IMR-90 (cell line): Measurements from ENCODE around the gene CD101.

Source experiments
- BHLHE40 ChIP-seq: fragments of 150-350 bp; IDR thresholded peaks from 2 replicates; pipeline ENCODE4 v1.6.1; 2016; ENCODE audit warnings: mild to moderate bottlenecking, low read depth, low read length
- CEBPB ChIP-seq: IDR thresholded peaks from 2 replicates; pipeline ENCODE4 v1.6.1; 2012; ENCODE audit warnings: low read depth, low read length, improper control_type of control experiment
- FOS ChIP-seq: fragments of 150-350 bp; IDR thresholded peaks from 2 replicates; pipeline ENCODE4 v1.6.1; 2016; ENCODE audit warnings: low read depth, low read length
- MAFK ChIP-seq: IDR thresholded peaks from 2 replicates; pipeline ENCODE4 v1.6.1; 2012; ENCODE audit warnings: low read depth, low read length, improper control_type of control experiment
- MXI1 ChIP-seq: IDR thresholded peaks from 2 replicates; pipeline ENCODE4 v1.6.1; 2012; ENCODE audit warnings: low read depth, mild to moderate bottlenecking, low read length, moderate library complexity, borderline replicate concordance
- POLR2A ChIP-seq: IDR thresholded peaks from 2 replicates; pipeline ENCODE4 v1.6.1; 2012; ENCODE audit warnings: mild to moderate bottlenecking, low read depth, low read length
- RAD21 ChIP-seq: IDR thresholded peaks from 2 replicates; pipeline ENCODE4 v1.6.1; 2012; ENCODE audit warnings: low read length, improper control_type of control experiment
- RFX5 ChIP-seq: IDR thresholded peaks from 2 replicates; pipeline ENCODE4 v1.8.0; 2012; ENCODE audit warnings: low read depth, mild to moderate bottlenecking, low read length, moderate library complexity
- SMC3 ChIP-seq: fragments of 150-350 bp; IDR thresholded peaks from 2 replicates; pipeline ENCODE4 v1.6.1; 2016; ENCODE audit warnings: low read depth, mild to moderate bottlenecking, antibody characterized with exemption, low read length, moderate library complexity
- TF ChIP-seq, protein P1 (sequence below): conservative IDR thresholded peaks from 2 replicates; pipeline ENCODE4 v1.5.1; 2012; ENCODE audit warnings: mild to moderate bottlenecking, low read depth, low read length, improper control_type of control experiment
- TF ChIP-seq, protein P2 (sequence below): fragments of 150-350 bp; IDR thresholded peaks from 2 replicates; pipeline ENCODE4 v1.6.1; 2017; ENCODE audit warnings: mild to moderate bottlenecking, antibody characterized with exemption, low read length, low read depth

DNA sequence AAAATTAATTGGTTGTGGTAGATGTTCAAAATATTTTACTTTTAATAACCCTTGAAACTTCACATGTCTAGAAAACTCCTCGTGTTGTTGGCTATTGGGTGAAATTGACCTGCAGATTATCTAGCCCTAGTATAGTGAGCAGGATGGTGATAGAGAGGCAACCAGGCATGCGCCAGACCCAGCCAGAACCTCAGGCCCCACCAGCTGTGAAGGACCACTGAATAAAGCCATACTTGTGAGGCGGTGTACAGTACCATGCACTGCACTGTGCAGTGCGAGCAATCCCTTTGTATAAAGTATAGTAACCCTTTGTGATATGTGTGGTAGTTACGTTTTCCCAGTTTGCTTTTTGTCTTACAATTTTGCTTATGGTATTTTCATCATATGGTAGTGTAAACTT lies 67.0 kb downstream of the CD101 start:
- TF ChIP-seq, protein P1, sequence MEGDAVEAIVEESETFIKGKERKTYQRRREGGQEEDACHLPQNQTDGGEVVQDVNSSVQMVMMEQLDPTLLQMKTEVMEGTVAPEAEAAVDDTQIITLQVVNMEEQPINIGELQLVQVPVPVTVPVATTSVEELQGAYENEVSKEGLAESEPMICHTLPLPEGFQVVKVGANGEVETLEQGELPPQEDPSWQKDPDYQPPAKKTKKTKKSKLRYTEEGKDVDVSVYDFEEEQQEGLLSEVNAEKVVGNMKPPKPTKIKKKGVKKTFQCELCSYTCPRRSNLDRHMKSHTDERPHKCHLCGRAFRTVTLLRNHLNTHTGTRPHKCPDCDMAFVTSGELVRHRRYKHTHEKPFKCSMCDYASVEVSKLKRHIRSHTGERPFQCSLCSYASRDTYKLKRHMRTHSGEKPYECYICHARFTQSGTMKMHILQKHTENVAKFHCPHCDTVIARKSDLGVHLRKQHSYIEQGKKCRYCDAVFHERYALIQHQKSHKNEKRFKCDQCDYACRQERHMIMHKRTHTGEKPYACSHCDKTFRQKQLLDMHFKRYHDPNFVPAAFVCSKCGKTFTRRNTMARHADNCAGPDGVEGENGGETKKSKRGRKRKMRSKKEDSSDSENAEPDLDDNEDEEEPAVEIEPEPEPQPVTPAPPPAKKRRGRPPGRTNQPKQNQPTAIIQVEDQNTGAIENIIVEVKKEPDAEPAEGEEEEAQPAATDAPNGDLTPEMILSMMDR: no peak
- TF ChIP-seq CEBPB (no peak), SMC3 (no peak), MAFK (no peak), FOS (no peak), POLR2A (no peak), RAD21 (no peak), MXI1 (no peak), BHLHE40 (no peak), RFX5 (no peak)
- TF ChIP-seq, protein P2, sequence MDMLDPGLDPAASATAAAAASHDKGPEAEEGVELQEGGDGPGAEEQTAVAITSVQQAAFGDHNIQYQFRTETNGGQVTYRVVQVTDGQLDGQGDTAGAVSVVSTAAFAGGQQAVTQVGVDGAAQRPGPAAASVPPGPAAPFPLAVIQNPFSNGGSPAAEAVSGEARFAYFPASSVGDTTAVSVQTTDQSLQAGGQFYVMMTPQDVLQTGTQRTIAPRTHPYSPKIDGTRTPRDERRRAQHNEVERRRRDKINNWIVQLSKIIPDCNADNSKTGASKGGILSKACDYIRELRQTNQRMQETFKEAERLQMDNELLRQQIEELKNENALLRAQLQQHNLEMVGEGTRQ: no peak
